Liver (tissue), 9 donors: ENCODE measurements around the gene HENMT1. TPM values are rescaled to one million over a fixed set of nuclear protein-coding genes. Genes with fewer than 3 reads are reported as not detected.

Experiments used
- DNase-seq: peaks from one replicate; pipeline ENCODE4 v3.0.0-alpha.2; 2017; ENCODE audit warnings: low spot score
- H3K27ac ChIP-seq, 2 donors: one replicate each; pipeline ENCODE4 v1.7.0; 2013; ENCODE audit warnings: inconsistent platforms in 2 of 2, low read length in 2 of 2, control low read depth in 1 of 2, low read depth in 1 of 2, mild to moderate bottlenecking in 1 of 2
- H3K27me3 ChIP-seq, 4 donors: one replicate each; pipeline versions ENCODE4 v1.6.1 to v1.7.0; 2013; ENCODE audit warnings: low read length in 3 of 4, inconsistent platforms in 1 of 4, mild to moderate bottlenecking in 1 of 4, moderate library complexity in 1 of 4; ENCODE audit not compliant: control insufficient read depth in 4 of 4, insufficient read depth in 4 of 4
- H3K36me3 ChIP-seq, 4 donors: one replicate each; pipeline versions ENCODE4 v1.6.1 to v1.7.0; 2013; ENCODE audit warnings: low read length in 3 of 4, mild to moderate bottlenecking in 3 of 4, low read depth in 1 of 4, moderate library complexity in 1 of 4; ENCODE audit not compliant: control insufficient read depth in 4 of 4, insufficient read depth in 3 of 4
- H3K4me1 ChIP-seq, 4 donors: one replicate each; pipeline versions ENCODE4 v1.6.1 to v1.7.0; 2013; ENCODE audit warnings: low read length in 3 of 4, mild to moderate bottlenecking in 3 of 4, moderate library complexity in 1 of 4; ENCODE audit not compliant: control insufficient read depth in 4 of 4, insufficient read depth in 4 of 4
- H3K4me3 ChIP-seq, 3 donors: one replicate each; pipeline versions ENCODE4 v1.6.1 to v1.7.0; 2013; ENCODE audit warnings: low read length in 3 of 3, control low read depth in 1 of 3, low read depth in 1 of 3, mild to moderate bottlenecking in 1 of 3
- H3K9ac ChIP-seq, 2 donors: one replicate each; pipeline ENCODE4 v1.7.0; 2013; ENCODE audit warnings: low read length in 2 of 2, mild to moderate bottlenecking in 2 of 2, moderate library complexity in 2 of 2, control low read depth in 1 of 2, low read depth in 1 of 2
- H3K9me3 ChIP-seq, 4 donors: one replicate each; pipeline versions ENCODE4 v1.6.1 to v1.7.0; 2013; ENCODE audit warnings: low read length in 3 of 4; ENCODE audit not compliant: control insufficient read depth in 4 of 4
- ATF3 ChIP-seq: IDR thresholded peaks from 2 replicates; pipeline ENCODE4 v1.6.1; 2016; ENCODE audit warnings: antibody characterized with exemption
- EGR1 ChIP-seq, 2 donors: IDR thresholded peaks; 2 replicates each; pipeline ENCODE4 v1.6.1; 2016 to 2018; ENCODE audit warnings: antibody characterized with exemption in 2 of 2, low read depth in 2 of 2
- GABPA ChIP-seq, 2 donors: IDR thresholded peaks in 1 of 2; conservative IDR thresholded peaks in 1 of 2; 2 replicates each; pipeline ENCODE4 v1.6.1; 2016; ENCODE audit warnings: antibody characterized with exemption in 2 of 2, mild to moderate bottlenecking in 1 of 2, moderate library complexity in 1 of 2
- HNF4A ChIP-seq, 2 donors: conservative IDR thresholded peaks; 2 replicates each; pipeline ENCODE4 v1.6.1; 2016; ENCODE audit warnings: antibody characterized with exemption in 2 of 2, mild to moderate bottlenecking in 2 of 2
- JUND ChIP-seq, 2 donors: IDR thresholded peaks; 2 replicates each; pipeline ENCODE4 v1.6.1; 2016; ENCODE audit warnings: antibody characterized with exemption in 2 of 2
- MAX ChIP-seq: IDR thresholded peaks from 2 replicates; pipeline ENCODE4 v1.6.1; 2016; ENCODE audit warnings: antibody characterized with exemption
- NR2F2 ChIP-seq: IDR thresholded peaks from 2 replicates; pipeline ENCODE4 v1.6.1; 2016; ENCODE audit warnings: antibody characterized with exemption
- RAD21 ChIP-seq, 2 donors: IDR thresholded peaks; 2 replicates each; pipeline ENCODE4 v1.6.1; 2016; ENCODE audit warnings: antibody characterized with exemption in 2 of 2, mild to moderate bottlenecking in 2 of 2
- REST ChIP-seq: IDR thresholded peaks from 2 replicates; pipeline ENCODE4 v1.6.1; 2016; ENCODE audit warnings: antibody characterized with exemption, mild to moderate bottlenecking
- SP1 ChIP-seq: IDR thresholded peaks from 2 replicates; pipeline ENCODE4 v1.6.1; 2018; ENCODE audit warnings: antibody characterized with exemption, mild to moderate bottlenecking
- YY1 ChIP-seq: IDR thresholded peaks from 2 replicates; pipeline ENCODE4 v1.6.1; 2016; ENCODE audit warnings: antibody characterized with exemption, mild to moderate bottlenecking
- ZBTB33 ChIP-seq: IDR thresholded peaks from 2 replicates; pipeline ENCODE4 v1.6.1; 2016; ENCODE audit warnings: antibody characterized with exemption
- WGBS: extraction: QIAGEN DNeasy Blood & Tissue Kit; methylation state at CpG from one replicate; pipeline ENCODE4 v1.1.7; 2013; 5-methylcytosine and 5-hydroxymethylcytosine counted together
- polyA plus RNA-seq, 2 donors: library from polyadenylated mRNA; stranded (reverse) in 1 of 2; unstranded in 1 of 2; fragments of 200-250 nt in 1 of 2; fragments of >200 nt in 1 of 2; fragmentation: Nextera tagmentation in 1 of 2; extraction: Ambion mirVana in 1 of 2; gene quantifications; one replicate each; pipeline versions ENCODE4 v1.2.1 to v1.2.3, GENCODE V29; 2013 to 2015
- total RNA-seq, 2 donors: library from RNA; depleted of rRNA; stranded (reverse); fragments of >200 nt; gene quantifications; one replicate each; pipeline ENCODE4 v1.2.3, GENCODE V29; 2014
- donor health status: healthy.
- donor health status: healthy.
- donor health status: healthy.
- donor health status: healthy.
- donor health status: healthy.

HENMT1 gene
- total RNA-seq (1 to 10 TPM; 1.3 to 7.3 TPM), polyA plus RNA-seq (under 1 TPM; 0.87 to 0.97 TPM)

- H3K4me1 ChIP-seq, result peaks cover 0 to 7% (median under 1%) of the 10 kb centered on the region in 4 donors
- H3K4me3 ChIP-seq, result peak within 1 kb of the TSS; percentile 4 to 69 (median 29)
- H3K9ac ChIP-seq, result no peak within 1 kb of the TSS
- no peaks in the 10 kb centered on the region for H3K27me3 ChIP-seq
- peak within 1 kb of the TSS; percentile 66 to 84 for H3K27ac ChIP-seq
- no peaks in the 10 kb centered on the region for H3K36me3 ChIP-seq
- peak; percentile 76 for DNase-seq
- WGBS, result 7% methylated on average over 81 of the region's 81 CpGs
- TF ChIP-seq HNF4A (conservative IDR thresholded peaks at IDR 0.05), result no peak
- no peak for TF ChIP-seq JUND (IDR thresholded peaks at IDR 0.05)
- no peak for TF ChIP-seq YY1
- TF ChIP-seq GABPA (IDR thresholded peaks at IDR 0.05 in 1 of 2, conservative IDR thresholded peaks at IDR 0.05 in 1 of 2), result no peak
- TF ChIP-seq RAD21 (IDR thresholded peaks at IDR 0.05), result no peak
- no peak for TF ChIP-seq EGR1 (IDR thresholded peaks at IDR 0.05; ENCODE audit: low read depth in 2 of 2)
- TF ChIP-seq MAX, result no peak
- TF ChIP-seq ATF3, result no peak
- no peak for TF ChIP-seq REST
- no peak for TF ChIP-seq SP1
- no peak for TF ChIP-seq ZBTB33
- peaks cover 0 to 2% (median 0%) of the 10 kb centered on the region in 4 donors for H3K9me3 ChIP-seq
Observed at GRCh38 chr1:108661030-108661609, at the start of gene HENMT1. Gene HENMT1 (minus strand): TSS chr1:108661093. CDS start chr1:108659884, 1,209 bp downstream.

GRCh38 chr1:108708691-108709660 lies 48.1 kb upstream of the HENMT1 start:
- TF ChIP-seq NR2F2 (peak; percentile 18), MAX (no peak), RAD21 (IDR thresholded peaks at IDR 0.05) (peak; percentile 29 to 39)
- 73% methylated on average over 7 of the region's 7 CpGs for WGBS
- Histone ChIP-seq H3K27me3 (no peaks in the 10 kb centered on the region), H3K36me3 (no peaks in the 10 kb centered on the region), H3K4me3 (no peak overlapping the region), H3K4me1 (no peaks in the 10 kb centered on the region), H3K9ac (no peak overlapping the region), H3K9me3 (no peaks in the 10 kb centered on the region), H3K27ac (no peak overlapping the region)
- peak; percentile 41 for DNase-seq
